PFSK-1 (cell line): ENCODE results near the gene NTM.

Experiments
- FOXP2 ChIP-seq: optimal IDR thresholded peaks from 2 replicates; pipeline ENCODE3; 2011; ENCODE audit warnings: borderline replicate concordance, control low read depth, inconsistent platforms; ENCODE audit not compliant: insufficient read depth; ENCODE audit errors: extremely low read length, extremely low read depth
- POLR2AphosphoS5 ChIP-seq: IDR thresholded peaks from 2 replicates; pipeline ENCODE4 v1.6.1; 2012; ENCODE audit warnings: low read depth, mild to moderate bottlenecking, control low read depth, low read length, moderate library complexity
- SIN3A ChIP-seq: IDR thresholded peaks from 2 replicates; pipeline ENCODE4 v1.6.1; 2012; ENCODE audit warnings: mild to moderate bottlenecking, low read length, moderate library complexity, borderline replicate concordance; ENCODE audit not compliant: insufficient read depth
- TAF1 ChIP-seq: IDR thresholded peaks from 2 replicates; pipeline ENCODE4 v1.6.1; 2012; ENCODE audit warnings: low read length, control low read depth, borderline replicate concordance; ENCODE audit not compliant: insufficient read depth
- TF ChIP-seq, protein P1 (sequence below), 2 experiments: IDR thresholded peaks; 2 replicates each; pipeline versions ENCODE4 v1.6.1 to v1.8.0; 2011 to 2012; ENCODE audit warnings: low read depth in 2 of 2, low read length in 2 of 2, control low read depth in 1 of 2, inconsistent platforms in 1 of 2, mild to moderate bottlenecking in 1 of 2, moderate library complexity in 1 of 2; ENCODE audit not compliant: insufficient read depth in 1 of 2

Gene NTM

DNA sequence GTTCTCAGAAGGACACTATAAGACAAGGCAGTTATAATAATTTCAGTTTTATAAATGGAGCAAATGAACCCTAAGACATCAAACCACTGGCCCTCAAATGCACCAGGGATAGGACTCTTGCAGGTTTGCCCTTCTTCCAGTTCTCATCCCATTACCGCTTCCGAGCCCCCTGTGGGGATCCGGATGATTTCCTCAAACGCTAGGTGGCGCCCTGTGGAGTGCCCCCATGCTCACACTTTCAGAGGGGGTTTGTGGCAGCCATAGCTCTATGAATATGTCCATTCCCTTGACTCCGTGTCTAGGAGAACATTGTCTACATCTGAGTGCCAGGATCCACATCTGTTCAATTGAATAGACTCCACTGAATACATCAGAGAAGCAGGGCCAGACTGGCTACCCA lies 816.3 kb downstream of the NTM start:
- TF ChIP-seq SIN3A (no peak), TAF1 (no peak), FOXP2 (no peak), POLR2AphosphoS5 (no peak)
- TF ChIP-seq, protein P1, sequence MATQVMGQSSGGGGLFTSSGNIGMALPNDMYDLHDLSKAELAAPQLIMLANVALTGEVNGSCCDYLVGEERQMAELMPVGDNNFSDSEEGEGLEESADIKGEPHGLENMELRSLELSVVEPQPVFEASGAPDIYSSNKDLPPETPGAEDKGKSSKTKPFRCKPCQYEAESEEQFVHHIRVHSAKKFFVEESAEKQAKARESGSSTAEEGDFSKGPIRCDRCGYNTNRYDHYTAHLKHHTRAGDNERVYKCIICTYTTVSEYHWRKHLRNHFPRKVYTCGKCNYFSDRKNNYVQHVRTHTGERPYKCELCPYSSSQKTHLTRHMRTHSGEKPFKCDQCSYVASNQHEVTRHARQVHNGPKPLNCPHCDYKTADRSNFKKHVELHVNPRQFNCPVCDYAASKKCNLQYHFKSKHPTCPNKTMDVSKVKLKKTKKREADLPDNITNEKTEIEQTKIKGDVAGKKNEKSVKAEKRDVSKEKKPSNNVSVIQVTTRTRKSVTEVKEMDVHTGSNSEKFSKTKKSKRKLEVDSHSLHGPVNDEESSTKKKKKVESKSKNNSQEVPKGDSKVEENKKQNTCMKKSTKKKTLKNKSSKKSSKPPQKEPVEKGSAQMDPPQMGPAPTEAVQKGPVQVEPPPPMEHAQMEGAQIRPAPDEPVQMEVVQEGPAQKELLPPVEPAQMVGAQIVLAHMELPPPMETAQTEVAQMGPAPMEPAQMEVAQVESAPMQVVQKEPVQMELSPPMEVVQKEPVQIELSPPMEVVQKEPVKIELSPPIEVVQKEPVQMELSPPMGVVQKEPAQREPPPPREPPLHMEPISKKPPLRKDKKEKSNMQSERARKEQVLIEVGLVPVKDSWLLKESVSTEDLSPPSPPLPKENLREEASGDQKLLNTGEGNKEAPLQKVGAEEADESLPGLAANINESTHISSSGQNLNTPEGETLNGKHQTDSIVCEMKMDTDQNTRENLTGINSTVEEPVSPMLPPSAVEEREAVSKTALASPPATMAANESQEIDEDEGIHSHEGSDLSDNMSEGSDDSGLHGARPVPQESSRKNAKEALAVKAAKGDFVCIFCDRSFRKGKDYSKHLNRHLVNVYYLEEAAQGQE (IDR thresholded peaks at IDR 0.05; ENCODE audit: insufficient read depth in 1 of 2, low read depth in 2 of 2, low read length in 2 of 2), result no peak

DNA sequence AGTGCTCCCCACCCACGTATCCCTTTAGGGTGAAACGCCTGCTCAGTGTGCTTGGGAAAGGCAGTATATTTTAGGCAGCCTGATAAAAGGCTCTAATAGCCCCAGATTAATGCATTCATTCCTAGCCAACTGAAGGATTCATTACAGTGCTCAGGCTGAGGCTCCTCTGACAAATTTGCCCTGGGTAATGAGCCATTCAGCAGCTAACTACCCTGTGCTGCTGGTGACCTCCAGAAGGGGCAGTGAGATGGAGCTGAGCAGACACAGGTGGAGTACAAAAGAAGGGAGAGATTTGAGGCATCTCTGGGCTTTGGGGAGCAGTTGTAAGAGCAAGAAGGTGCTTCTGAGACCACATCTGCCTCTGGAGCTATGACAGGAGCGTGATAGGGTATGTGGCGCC lies 817.0 kb downstream of the NTM start:
- TF ChIP-seq SIN3A (no peak), FOXP2 (no peak), TAF1 (no peak), POLR2AphosphoS5 (no peak)
- TF ChIP-seq, protein P1 (IDR thresholded peaks at IDR 0.05; ENCODE audit: insufficient read depth in 1 of 2, low read depth in 2 of 2, low read length in 2 of 2), result no peak

DNA sequence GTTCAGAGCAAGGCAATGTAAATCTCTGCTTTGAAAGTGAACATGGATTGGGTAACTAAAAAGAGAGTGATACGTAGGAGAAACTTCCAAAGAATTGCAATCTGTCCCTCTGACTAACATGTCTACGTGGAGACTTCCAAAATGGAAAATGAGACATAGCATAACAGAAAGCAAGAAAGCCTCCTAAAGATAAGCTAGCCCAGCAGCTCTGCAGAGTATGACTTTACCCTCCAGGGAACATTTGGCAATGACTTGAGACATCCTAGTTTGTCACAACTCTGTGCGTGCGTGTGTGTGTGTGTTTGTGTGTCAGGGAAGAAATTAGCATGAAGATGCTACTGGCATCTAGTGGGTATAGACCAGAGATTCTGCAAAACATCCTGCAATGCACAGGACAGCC lies 817.4 kb downstream of the NTM start:
- TF ChIP-seq TAF1, result no peak
- no peak for TF ChIP-seq FOXP2
- no peak for TF ChIP-seq SIN3A
- TF ChIP-seq, protein P1 (IDR thresholded peaks at IDR 0.05; ENCODE audit: insufficient read depth in 1 of 2, low read depth in 2 of 2, low read length in 2 of 2), result no peak
- TF ChIP-seq POLR2AphosphoS5, result no peak

DNA sequence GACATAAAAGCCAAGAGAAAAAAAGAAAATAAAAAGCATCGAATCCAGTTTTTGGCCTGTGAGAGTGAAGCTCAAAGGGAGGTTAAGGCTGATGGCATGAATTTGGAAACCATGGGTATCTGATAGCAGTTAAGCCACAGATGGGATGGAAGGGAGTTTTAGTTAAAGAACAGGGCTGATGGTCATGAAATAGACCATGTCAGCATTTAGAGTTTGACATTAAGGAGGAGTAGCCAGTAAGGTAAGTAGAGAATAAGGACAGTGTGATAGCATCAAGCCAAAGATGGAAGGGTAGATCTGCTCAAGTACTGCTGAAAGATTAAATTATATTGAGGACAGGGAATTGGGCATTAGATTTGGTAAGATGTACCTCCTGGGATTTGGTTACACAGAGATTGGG lies 826.5 kb downstream of the NTM start:
- TF ChIP-seq POLR2AphosphoS5 (no peak), FOXP2 (no peak), SIN3A (no peak), TAF1 (no peak)
- TF ChIP-seq, protein P1 (IDR thresholded peaks at IDR 0.05; ENCODE audit: insufficient read depth in 1 of 2, low read depth in 2 of 2, low read length in 2 of 2), result no peak

DNA sequence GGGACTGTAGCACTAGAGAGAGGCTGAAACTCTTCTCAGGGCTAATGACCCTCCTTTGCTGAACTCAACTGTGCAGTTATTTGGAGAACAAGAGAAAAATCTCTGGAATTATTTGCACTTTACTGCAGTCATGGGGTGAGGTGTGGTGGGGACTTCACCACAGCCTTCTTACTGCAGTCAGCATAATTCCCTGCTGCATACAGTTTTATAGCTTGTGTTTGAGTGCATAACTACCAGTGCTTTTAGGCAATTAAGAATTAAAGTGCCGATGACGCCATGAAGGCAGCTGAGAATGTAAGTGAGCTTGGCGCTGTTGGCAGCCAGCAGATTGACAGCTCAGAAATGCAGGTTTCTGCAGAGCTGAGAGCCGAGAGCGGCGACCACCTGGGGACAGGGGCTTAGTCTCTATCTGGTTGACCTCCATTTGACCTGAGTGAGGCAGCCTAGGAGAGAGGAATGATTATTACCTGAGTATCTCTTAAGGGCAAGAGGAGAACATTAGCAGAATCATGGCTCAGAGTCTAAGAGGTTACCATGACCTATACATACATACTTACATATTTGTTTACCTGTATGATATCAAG lies 830.0 kb downstream of the NTM start:
- TF ChIP-seq, protein P1 (IDR thresholded peaks at IDR 0.05; ENCODE audit: insufficient read depth in 1 of 2, low read depth in 2 of 2, low read length in 2 of 2), result no peak
- no peak for TF ChIP-seq SIN3A
- TF ChIP-seq POLR2AphosphoS5, result no peak
- TF ChIP-seq FOXP2, result no peak
- TF ChIP-seq TAF1, result no peak
